HepG2 (cell line): ENCODE measurements around the gene NPPB. TPM values are rescaled to one million over a fixed set of nuclear protein-coding genes. Genes with fewer than 3 reads are reported as not detected.
A peak's percentile ranks its signal among the peaks of the same experiment; 100 is the strongest.

Experiments
- ARNT ChIP-seq: fragments of 450-650 bp; IDR thresholded peaks from 2 replicates; pipeline ENCODE4 v1.6.1; 2017
- ATF3 ChIP-seq: sonication (generic); formaldehyde crosslinking; IDR thresholded peaks from 2 replicates; pipeline ENCODE4 v1.4.0; 2020; ENCODE audit warnings: missing genetic modification reagents
- NFAT5 ChIP-seq: sonication (generic); formaldehyde crosslinking; IDR thresholded peaks from 2 replicates; pipeline ENCODE4 v1.4.0; 2020; ENCODE audit warnings: missing genetic modification reagents
- NFIC ChIP-seq: IDR thresholded peaks from 2 replicates; pipeline ENCODE4 v1.6.1; 2012; ENCODE audit warnings: mild to moderate bottlenecking, low read length, inconsistent platforms
- RBFOX2 ChIP-seq: fragments of 200-400 bp; formaldehyde crosslinking; IDR thresholded peaks from 2 replicates; pipeline ENCODE4 v1.6.1; 2017; ENCODE audit warnings: low read depth, mild to moderate bottlenecking, low read length
- SKIL ChIP-seq: sonication (generic); formaldehyde crosslinking; IDR thresholded peaks from 2 replicates; pipeline ENCODE4 v1.8.0; 2022; ENCODE audit warnings: missing genetic modification reagents, mild to moderate bottlenecking, moderate library complexity, borderline replicate concordance
- ZNF34 ChIP-seq: sonication (generic); formaldehyde crosslinking; IDR thresholded peaks from 2 replicates; pipeline ENCODE4 v1.4.0; 2020; ENCODE audit warnings: mild to moderate bottlenecking, missing genetic modification reagents, borderline replicate concordance
- ZNF382 ChIP-seq: sonication (generic); formaldehyde crosslinking; IDR thresholded peaks from 2 replicates; pipeline ENCODE4 v1.5.0; 2020; ENCODE audit warnings: missing genetic modification reagents, mild to moderate bottlenecking, borderline replicate concordance
- ZNF607 ChIP-seq: sonication (generic); formaldehyde crosslinking; IDR thresholded peaks from 2 replicates; pipeline ENCODE4 v1.5.1; 2020; ENCODE audit warnings: missing genetic modification reagents, mild to moderate bottlenecking, borderline replicate concordance
- polyA plus RNA-seq, 8 experiments: library from polyadenylated mRNA; depleted of rRNA in 3 of 8; stranded (reverse) in 7 of 8; unstranded in 1 of 8; fragments of >200 nt; fragmentation: Illumina TruSeq in 4 of 8; extraction: Trizol in 4 of 8; gene quantifications; 2 replicates each; pipeline versions ENCODE4 v1.2.1 to v1.2.3, GENCODE V29; 2011 to 2016; ENCODE audit warnings: low read depth in 4 of 8, missing spikeins in 1 of 8, mixed read lengths in 1 of 8; ENCODE audit not compliant: insufficient read depth in 1 of 8
- total RNA-seq, 5 experiments: library from RNA; depleted of rRNA; stranded (reverse); fragments of >200 nt; fragmentation: Illumina TruSeq; extraction: Trizol; gene quantifications; 2 replicates each; pipeline ENCODE4 v1.2.3, GENCODE V29; 2016; ENCODE audit warnings: low read depth in 1 of 5
- TF ChIP-seq, protein P1 (sequence below), 2 experiments: sonication (generic) in 1 of 2; formaldehyde crosslinking in 1 of 2; IDR thresholded peaks; 2 replicates each; pipeline versions ENCODE4 v1.6.1 to v1.9.0; 2014 to 2022; ENCODE audit warnings: antibody characterized with exemption in 1 of 2, borderline replicate concordance in 1 of 2, inconsistent platforms in 1 of 2, low read depth in 1 of 2, missing genetic modification reagents in 1 of 2

The NPPB gene
- total and polyA plus RNA-seq, 2 of the 13 experiments (the other 11 are each of a cell fraction or from before 2014, with no cell fraction given) = 1.9 TPM; not detected in 1

DNA sequence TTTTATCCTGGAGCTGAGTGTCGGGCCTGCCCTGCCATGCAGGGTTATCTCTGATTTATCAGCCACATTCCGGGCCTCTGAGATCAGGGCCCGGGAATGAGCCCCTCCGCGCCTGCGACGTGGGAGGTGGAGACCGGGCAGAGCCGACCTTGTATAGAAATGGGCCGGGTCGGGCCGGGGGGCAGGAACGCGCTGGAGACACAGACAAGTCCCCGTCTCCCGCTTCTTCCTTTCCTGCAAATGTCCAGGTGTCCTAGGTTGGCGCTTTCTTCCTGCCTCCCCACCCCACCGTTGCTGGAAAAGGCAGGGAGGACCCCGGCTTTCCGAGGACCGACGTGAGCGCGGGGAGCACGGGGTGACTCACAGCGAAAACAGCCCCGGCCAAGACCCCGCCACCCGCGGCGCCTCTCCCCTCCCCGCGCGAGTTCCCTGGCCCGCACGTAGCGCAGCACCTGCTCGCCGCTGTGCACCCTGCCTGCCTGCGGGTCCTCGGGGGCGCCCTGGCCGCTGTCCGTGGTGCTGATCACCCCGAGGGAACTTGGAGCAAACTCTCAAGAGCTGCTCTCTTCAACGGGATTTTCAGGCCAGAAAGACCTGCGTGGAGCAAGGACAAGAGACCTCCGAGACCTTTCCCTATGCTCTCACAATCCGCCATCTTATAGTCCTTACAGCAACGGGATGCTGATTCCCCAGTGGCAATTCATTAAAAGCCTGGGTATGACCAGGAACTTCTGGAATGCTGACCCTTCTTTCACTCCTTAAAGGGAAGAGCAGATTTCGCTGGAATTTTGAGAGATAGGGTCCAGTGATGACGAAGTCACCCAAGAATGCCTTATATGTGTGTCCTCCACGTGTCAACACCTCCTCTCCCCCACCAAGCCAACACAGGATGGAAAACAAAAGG, 475 bp upstream of the NPPB start (continued):
- TF ChIP-seq ZNF382 (CRISPR knock-in tag) = no peak
- peak; percentile 96 for TF ChIP-seq NFAT5 (CRISPR knock-in tag)
- TF ChIP-seq SKIL = no peak
- TF ChIP-seq ZNF607 (CRISPR knock-in tag) = peak; percentile 98
- TF ChIP-seq ZNF34 = 0 out of 2 replicates have a peak, but pooled peaks have one; percentile 70
- TF ChIP-seq NFIC = no peak
- TF ChIP-seq ATF3 (CRISPR knock-in tag) = peak; percentile 84
- no peak for TF ChIP-seq RBFOX2
- TF ChIP-seq, protein P1, sequence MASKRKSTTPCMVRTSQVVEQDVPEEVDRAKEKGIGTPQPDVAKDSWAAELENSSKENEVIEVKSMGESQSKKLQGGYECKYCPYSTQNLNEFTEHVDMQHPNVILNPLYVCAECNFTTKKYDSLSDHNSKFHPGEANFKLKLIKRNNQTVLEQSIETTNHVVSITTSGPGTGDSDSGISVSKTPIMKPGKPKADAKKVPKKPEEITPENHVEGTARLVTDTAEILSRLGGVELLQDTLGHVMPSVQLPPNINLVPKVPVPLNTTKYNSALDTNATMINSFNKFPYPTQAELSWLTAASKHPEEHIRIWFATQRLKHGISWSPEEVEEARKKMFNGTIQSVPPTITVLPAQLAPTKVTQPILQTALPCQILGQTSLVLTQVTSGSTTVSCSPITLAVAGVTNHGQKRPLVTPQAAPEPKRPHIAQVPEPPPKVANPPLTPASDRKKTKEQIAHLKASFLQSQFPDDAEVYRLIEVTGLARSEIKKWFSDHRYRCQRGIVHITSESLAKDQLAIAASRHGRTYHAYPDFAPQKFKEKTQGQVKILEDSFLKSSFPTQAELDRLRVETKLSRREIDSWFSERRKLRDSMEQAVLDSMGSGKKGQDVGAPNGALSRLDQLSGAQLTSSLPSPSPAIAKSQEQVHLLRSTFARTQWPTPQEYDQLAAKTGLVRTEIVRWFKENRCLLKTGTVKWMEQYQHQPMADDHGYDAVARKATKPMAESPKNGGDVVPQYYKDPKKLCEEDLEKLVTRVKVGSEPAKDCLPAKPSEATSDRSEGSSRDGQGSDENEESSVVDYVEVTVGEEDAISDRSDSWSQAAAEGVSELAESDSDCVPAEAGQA (IDR thresholded peaks at IDR 0.05; ENCODE audit: low read depth) = no peak
- TF ChIP-seq, protein P1 (CRISPR knock-in tag; IDR thresholded peaks at IDR 0.05; ENCODE audit: borderline replicate concordance) = peak; percentile 95
- no peak for TF ChIP-seq ARNT
